Stomach smooth muscle (tissue), 2 donors: ENCODE data around the gene RFK.

ENCODE experiments used
- H3K27ac ChIP-seq: one replicate; pipeline ENCODE4 v1.7.0; 2013; ENCODE audit warnings: mild to moderate bottlenecking, low read length, inconsistent platforms
- H3K27me3 ChIP-seq, 2 donors: one replicate each; pipeline ENCODE4 v1.7.0; 2013; ENCODE audit warnings: low read length in 2 of 2; ENCODE audit not compliant: insufficient read depth in 2 of 2, control insufficient read depth in 1 of 2
- H3K36me3 ChIP-seq, 2 donors: one replicate each; pipeline ENCODE4 v1.7.0; 2013; ENCODE audit warnings: low read length in 2 of 2; ENCODE audit not compliant: control insufficient read depth in 2 of 2, insufficient read depth in 2 of 2
- H3K4me1 ChIP-seq: one replicate; pipeline ENCODE4 v1.7.0; 2013; ENCODE audit warnings: low read length; ENCODE audit not compliant: control insufficient read depth, insufficient read depth
- H3K4me3 ChIP-seq, 2 donors: one replicate each; pipeline ENCODE4 v1.7.0; 2013; ENCODE audit warnings: low read length in 2 of 2
- H3K9ac ChIP-seq, 2 donors: one replicate each; pipeline ENCODE4 v1.7.0; 2013; ENCODE audit warnings: low read length in 2 of 2, mild to moderate bottlenecking in 1 of 2
- H3K9me3 ChIP-seq, 2 donors: one replicate each; pipeline ENCODE4 v1.7.0; 2013; ENCODE audit warnings: low read length in 2 of 2; ENCODE audit not compliant: control insufficient read depth in 2 of 2
- donor health status: healthy.
- donor health status: Pancreatic carcinoma.

RFK gene

GRCh38 chr9:76425677-76426453 lies 31.6 kb upstream of the RFK start:
- Histone ChIP-seq H3K27me3 (no peaks in the 10 kb centered on the region), H3K9me3 (no peaks in the 10 kb centered on the region), H3K4me1 (no peaks in the 10 kb centered on the region), H3K4me3 (no peak overlapping the region), H3K27ac (no peak overlapping the region), H3K36me3 (no peaks in the 10 kb centered on the region), H3K9ac (no peak overlapping the region)

- Histone ChIP-seq H3K4me3 (no peak overlapping the region), H3K9ac (no peak overlapping the region), H3K4me1 (no peaks in the 10 kb centered on the region), H3K27ac (no peak overlapping the region), H3K27me3 (no peaks in the 10 kb centered on the region), H3K9me3 (no peaks in the 10 kb centered on the region), H3K36me3 (no peaks in the 10 kb centered on the region)
These were observed 30.3 kb upstream of the RFK start for GRCh38 chr9:76424491-76424890.

- Histone ChIP-seq H3K27ac (no peak overlapping the region), H3K9ac (no peak overlapping the region), H3K4me1 (no peaks in the 10 kb centered on the region), H3K9me3 (no peaks in the 10 kb centered on the region), H3K4me3 (no peak overlapping the region), H3K27me3 (no peaks in the 10 kb centered on the region), H3K36me3 (no peaks in the 10 kb centered on the region)
These were observed 29.3 kb upstream of the RFK start for GRCh38 chr9:76423216-76424177.

- Histone ChIP-seq H3K36me3 (no peaks in the 10 kb centered on the region), H3K9ac (no peak overlapping the region), H3K4me3 (no peak overlapping the region), H3K27me3 (no peaks in the 10 kb centered on the region), H3K27ac (no peak overlapping the region), H3K9me3 (no peaks in the 10 kb centered on the region), H3K4me1 (no peaks in the 10 kb centered on the region)
These were observed 25.7 kb upstream of the RFK start for GRCh38 chr9:76419782-76420380.

GRCh38 chr9:76417394-76417793 lies 23.2 kb upstream of the RFK start:
- no peaks in the 10 kb centered on the region for H3K4me1 ChIP-seq
- no peaks in the 10 kb centered on the region for H3K36me3 ChIP-seq
- H3K27me3 ChIP-seq: no peaks in the 10 kb centered on the region
- H3K9ac ChIP-seq: no peak overlapping the region
- no peak overlapping the region for H3K27ac ChIP-seq
- no peak overlapping the region for H3K4me3 ChIP-seq
- peaks cover 0 to 7% of the 10 kb centered on the region in 2 donors for H3K9me3 ChIP-seq

GRCh38 chr9:76415731-76416130 lies 21.5 kb upstream of the RFK start:
- H3K9ac ChIP-seq: no peak overlapping the region
- H3K4me1 ChIP-seq: no peaks in the 10 kb centered on the region
- no peaks in the 10 kb centered on the region for H3K27me3 ChIP-seq
- H3K4me3 ChIP-seq: no peak overlapping the region
- no peaks in the 10 kb centered on the region for H3K36me3 ChIP-seq
- H3K9me3 ChIP-seq: peaks cover 0 to 7% of the 10 kb centered on the region in 2 donors
- H3K27ac ChIP-seq: no peak overlapping the region

- Histone ChIP-seq H3K9me3 (peaks cover 0 to 7% of the 10 kb centered on the region in 2 donors), H3K27me3 (no peaks in the 10 kb centered on the region), H3K4me3 (no peak overlapping the region), H3K4me1 (no peaks in the 10 kb centered on the region), H3K9ac (no peak overlapping the region), H3K36me3 (no peaks in the 10 kb centered on the region), H3K27ac (no peak overlapping the region)
These were observed 20.9 kb upstream of the RFK start for GRCh38 chr9:76415154-76415553.

GRCh38 chr9:76414661-76415060 lies 20.4 kb upstream of the RFK start:
- no peak overlapping the region for H3K4me3 ChIP-seq
- no peak overlapping the region for H3K9ac ChIP-seq
- peaks cover 0 to 7% of the 10 kb centered on the region in 2 donors for H3K9me3 ChIP-seq
- no peaks in the 10 kb centered on the region for H3K4me1 ChIP-seq
- H3K36me3 ChIP-seq: no peaks in the 10 kb centered on the region
- no peak overlapping the region for H3K27ac ChIP-seq
- no peaks in the 10 kb centered on the region for H3K27me3 ChIP-seq

- Histone ChIP-seq H3K27me3 (no peaks in the 10 kb centered on the region), H3K27ac (no peak overlapping the region), H3K9ac (no peak overlapping the region), H3K4me1 (no peaks in the 10 kb centered on the region), H3K36me3 (no peaks in the 10 kb centered on the region), H3K4me3 (no peak overlapping the region), H3K9me3 (peaks cover 0 to 7% of the 10 kb centered on the region in 2 donors)
These were observed 19.4 kb upstream of the RFK start for GRCh38 chr9:76413658-76414057.

- H3K4me3 ChIP-seq: no peak overlapping the region
- H3K9ac ChIP-seq: no peak overlapping the region
- no peaks in the 10 kb centered on the region for H3K4me1 ChIP-seq
- no peaks in the 10 kb centered on the region for H3K36me3 ChIP-seq
- H3K27ac ChIP-seq: no peak overlapping the region
- H3K9me3 ChIP-seq: peaks cover 0 to 7% of the 10 kb centered on the region in 2 donors
- H3K27me3 ChIP-seq: no peaks in the 10 kb centered on the region
These were observed 18.4 kb upstream of the RFK start for GRCh38 chr9:76412638-76413037.
